Measurements from ENCODE around the gene EOMES.

The EOMES gene

GRCh38 chr3:27686642-27687041, 35.5 kb downstream of the EOMES start:
- in situ Hi-C loops (cut with HindIII; ENCODE audit: low pct_unique_long_range_greater_than_20kb, low sequenced_read_pairs): no loop called here
- TF ChIP-seq JUND (IDR thresholded peaks at IDR 0.05; ENCODE audit: low read depth): no peak
- DNase-seq (ENCODE audit: low read depth in 1 of 2, low spot score in 1 of 2): no peak

DNA sequence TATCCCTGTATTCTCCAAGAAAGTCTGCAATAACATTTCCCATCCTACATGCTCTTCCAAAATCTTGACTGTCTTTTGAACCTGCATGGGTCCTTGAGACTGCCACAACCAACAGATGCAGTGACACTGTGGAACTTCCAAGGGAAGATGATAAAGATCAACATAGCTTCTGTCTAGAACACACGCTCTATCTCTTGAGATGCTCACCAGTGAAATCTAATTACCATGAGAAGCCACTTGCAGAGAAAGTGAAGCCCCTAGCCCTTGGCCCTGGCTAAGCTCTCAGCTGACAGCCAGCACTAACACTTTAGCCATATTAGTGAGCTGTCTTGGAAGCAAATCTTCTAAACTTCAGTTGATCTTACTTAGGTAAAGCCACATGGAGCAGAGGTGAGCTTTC, 36.6 kb downstream of the EOMES start:
- no peak for TF ChIP-seq JUND (IDR thresholded peaks at IDR 0.05; ENCODE audit: low read depth)
- in situ Hi-C loops (cut with HindIII; ENCODE audit: low pct_unique_long_range_greater_than_20kb, low sequenced_read_pairs): no loop called here
- no peak for DNase-seq (ENCODE audit: low read depth in 1 of 2, low spot score in 1 of 2)

DNA sequence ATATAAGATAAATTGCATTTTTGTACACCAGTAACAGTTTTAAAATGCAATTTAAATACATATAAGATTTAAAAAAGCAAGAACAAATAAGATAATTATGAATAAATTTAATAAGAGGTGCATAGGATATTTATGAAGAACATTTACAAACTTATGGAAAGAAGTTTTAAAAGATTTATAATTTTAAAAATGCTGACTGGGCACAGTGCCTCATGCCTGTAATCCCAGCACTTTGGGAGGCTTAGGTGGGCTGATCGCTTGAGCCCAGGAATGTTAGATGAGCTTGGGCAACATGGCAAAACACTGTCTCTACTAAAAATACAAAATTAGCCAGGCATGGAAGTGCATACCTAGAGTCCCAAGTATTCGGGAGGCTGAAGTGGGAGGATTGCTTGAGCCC, 37.8 kb downstream of the EOMES start:
- TF ChIP-seq JUND (IDR thresholded peaks at IDR 0.05; ENCODE audit: low read depth): no peak
- no peak for DNase-seq (ENCODE audit: low read depth in 1 of 2, low spot score in 1 of 2)
- in situ Hi-C loops (cut with HindIII; ENCODE audit: low pct_unique_long_range_greater_than_20kb, low sequenced_read_pairs): no loop called here

DNA sequence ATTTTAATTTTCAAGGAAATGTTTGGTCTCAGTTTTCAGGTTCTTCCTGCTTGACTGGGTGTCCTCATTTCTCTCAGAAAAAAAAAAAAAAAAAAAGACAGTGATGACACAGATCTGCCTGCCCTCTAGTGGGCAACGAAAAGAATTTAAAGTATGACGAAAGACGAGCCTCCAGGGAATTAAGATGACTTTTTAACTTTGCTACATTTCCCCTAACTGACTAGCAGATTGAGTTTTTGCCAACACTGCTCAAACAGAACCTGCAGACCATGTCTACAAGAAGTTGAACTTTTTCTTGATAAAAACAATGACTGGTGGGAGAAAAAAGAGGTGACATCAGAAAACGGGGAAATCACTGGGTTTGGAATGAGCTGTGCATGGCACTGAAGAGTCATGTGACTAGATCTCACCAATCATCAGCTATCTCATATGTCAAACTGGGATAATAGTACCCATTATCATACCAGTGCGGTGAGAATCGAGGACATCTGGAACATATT, 40.8 kb downstream of the EOMES start:
- DNase-seq (ENCODE audit: low read depth in 1 of 2, low spot score in 1 of 2): peak; percentile 25 to 95
- in situ Hi-C loops (cut with HindIII; ENCODE audit: low pct_unique_long_range_greater_than_20kb, low sequenced_read_pairs): no loop called here
- TF ChIP-seq JUND (IDR thresholded peaks at IDR 0.05; ENCODE audit: low read depth): no peak

GRCh38 chr3:27680517-27681246, 41.4 kb downstream of the EOMES start:
- peak in 1 of 2 experiments; percentile 73 for DNase-seq (ENCODE audit: low read depth in 1 of 2, low spot score in 1 of 2)
- no peak for TF ChIP-seq JUND (IDR thresholded peaks at IDR 0.05; ENCODE audit: low read depth)
- in situ Hi-C loops (cut with HindIII; ENCODE audit: low pct_unique_long_range_greater_than_20kb, low sequenced_read_pairs): no loop called here

GRCh38 chr3:27679691-27680090, 42.4 kb downstream of the EOMES start:
- in situ Hi-C loops (cut with HindIII; ENCODE audit: low pct_unique_long_range_greater_than_20kb, low sequenced_read_pairs): no loop called here
- no peak for DNase-seq (ENCODE audit: low read depth in 1 of 2, low spot score in 1 of 2)
- TF ChIP-seq JUND (IDR thresholded peaks at IDR 0.05; ENCODE audit: low read depth): no peak

DNA sequence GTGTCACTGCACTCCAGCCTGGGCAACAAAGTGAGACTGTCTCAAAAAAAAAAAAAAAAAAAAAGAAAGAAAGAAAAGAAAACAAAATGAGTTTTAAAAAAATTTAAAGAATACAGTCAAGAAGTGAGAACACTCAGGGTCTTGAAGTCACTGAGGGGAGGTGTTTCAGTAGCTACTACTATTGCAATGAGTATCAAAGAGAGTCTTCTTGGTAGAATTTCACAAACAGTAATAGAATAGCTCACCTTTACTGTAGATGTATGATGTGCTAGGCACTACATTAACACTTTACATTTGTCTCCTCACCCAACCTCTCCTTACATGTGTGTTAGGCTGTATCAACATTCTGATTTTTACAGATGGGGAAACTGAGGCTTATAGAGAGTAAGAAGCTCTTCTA, 43.9 kb downstream of the EOMES start:
- TF ChIP-seq JUND (IDR thresholded peaks at IDR 0.05; ENCODE audit: low read depth): no peak
- in situ Hi-C loops (cut with HindIII; ENCODE audit: low pct_unique_long_range_greater_than_20kb, low sequenced_read_pairs): no loop called here
- DNase-seq (ENCODE audit: low read depth in 1 of 2, low spot score in 1 of 2): no peak

- no peak for TF ChIP-seq JUND (IDR thresholded peaks at IDR 0.05; ENCODE audit: low read depth)
- peak in 1 of 2 experiments; percentile 17 for DNase-seq (ENCODE audit: low read depth in 1 of 2, low spot score in 1 of 2)
- in situ Hi-C loops (cut with HindIII; ENCODE audit: low pct_unique_long_range_greater_than_20kb, low sequenced_read_pairs): no loop called here
These were observed 44.6 kb downstream of the EOMES start for GRCh38 chr3:27677565-27677964.

DNA sequence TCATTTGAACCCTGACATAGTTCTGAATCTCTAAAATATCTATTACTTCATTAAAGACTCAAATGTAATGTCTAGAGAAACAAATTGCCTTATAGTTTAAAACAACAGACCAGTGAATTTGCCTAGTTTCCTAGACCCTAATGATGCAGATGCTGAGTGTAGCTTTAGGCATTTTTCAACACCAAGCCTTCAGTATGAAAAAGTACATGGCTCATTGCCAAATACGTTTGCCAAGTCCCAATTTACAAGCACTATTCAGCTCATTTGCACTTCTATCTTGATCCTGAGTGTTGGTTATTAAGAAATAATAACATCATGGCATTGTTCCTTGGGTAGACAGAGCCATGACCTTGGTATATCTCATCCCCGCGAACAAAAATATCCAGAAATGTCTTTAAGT, 46.8 kb downstream of the EOMES start:
- in situ Hi-C loops (cut with HindIII; ENCODE audit: low pct_unique_long_range_greater_than_20kb, low sequenced_read_pairs): no loop called here
- no peak for TF ChIP-seq JUND (IDR thresholded peaks at IDR 0.05; ENCODE audit: low read depth)
- peak in 1 of 2 experiments; percentile 14 for DNase-seq (ENCODE audit: low read depth in 1 of 2, low spot score in 1 of 2)

GRCh38 chr3:27673701-27674100, 48.4 kb downstream of the EOMES start:
- in situ Hi-C loops (cut with HindIII; ENCODE audit: low pct_unique_long_range_greater_than_20kb, low sequenced_read_pairs): no loop called here
- DNase-seq (ENCODE audit: low read depth in 1 of 2, low spot score in 1 of 2): no peak
- TF ChIP-seq JUND (IDR thresholded peaks at IDR 0.05; ENCODE audit: low read depth): no peak

GRCh38 chr3:27671101-27671500, 51.0 kb downstream of the EOMES start:
- DNase-seq (ENCODE audit: low read depth in 1 of 2, low spot score in 1 of 2): no peak
- no peak for TF ChIP-seq JUND (IDR thresholded peaks at IDR 0.05; ENCODE audit: low read depth)
- in situ Hi-C loops (cut with HindIII; ENCODE audit: low pct_unique_long_range_greater_than_20kb, low sequenced_read_pairs): no loop called here

DNA sequence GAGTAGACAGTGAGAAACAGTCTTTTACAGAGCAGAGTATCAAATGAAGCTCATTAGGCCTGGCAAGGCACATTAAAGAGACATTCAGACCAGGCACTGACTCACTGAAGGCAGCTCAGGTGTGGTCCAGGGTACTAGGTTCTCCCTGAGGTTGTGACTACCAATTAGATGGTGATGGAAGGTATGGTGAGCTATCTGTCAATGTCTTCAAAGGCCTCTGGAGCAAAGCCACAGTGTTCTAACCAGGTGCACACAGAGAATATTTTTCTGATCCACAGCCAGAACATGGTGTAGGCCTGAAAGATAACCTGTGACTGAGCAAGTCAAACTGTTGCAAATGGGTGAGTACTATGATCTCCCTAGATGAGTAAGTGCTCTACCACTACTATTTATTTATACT, 51.5 kb downstream of the EOMES start:
- TF ChIP-seq JUND (IDR thresholded peaks at IDR 0.05; ENCODE audit: low read depth): no peak
- in situ Hi-C loops (cut with HindIII; ENCODE audit: low pct_unique_long_range_greater_than_20kb, low sequenced_read_pairs): no loop called here
- no peak for DNase-seq (ENCODE audit: low read depth in 1 of 2, low spot score in 1 of 2)

GRCh38 chr3:27669591-27669990, 52.5 kb downstream of the EOMES start:
- DNase-seq (ENCODE audit: low read depth in 1 of 2, low spot score in 1 of 2): no peak
- TF ChIP-seq JUND (IDR thresholded peaks at IDR 0.05; ENCODE audit: low read depth): no peak
- in situ Hi-C loops (cut with HindIII; ENCODE audit: low pct_unique_long_range_greater_than_20kb, low sequenced_read_pairs): no loop called here

DNA sequence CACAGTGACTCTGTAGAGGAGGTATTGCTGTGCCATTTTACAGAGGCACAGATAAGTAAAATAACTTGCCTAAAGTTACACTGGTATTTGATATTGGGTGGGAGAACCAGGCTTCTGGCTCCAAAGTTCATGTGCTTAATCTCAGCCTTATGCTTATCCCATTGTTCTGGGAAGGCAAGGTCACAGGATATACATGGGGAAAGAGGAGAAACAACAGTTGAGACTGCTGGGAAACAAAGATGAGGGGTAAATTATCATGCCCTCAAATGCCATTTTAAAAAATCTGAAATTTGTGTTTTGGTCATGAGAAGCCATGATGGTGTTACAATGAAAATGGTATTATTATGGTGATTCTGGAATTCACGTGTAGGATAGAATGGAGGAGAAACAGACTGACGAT, 54.4 kb downstream of the EOMES start:
- no peak for DNase-seq (ENCODE audit: low read depth in 1 of 2, low spot score in 1 of 2)
- TF ChIP-seq JUND (IDR thresholded peaks at IDR 0.05; ENCODE audit: low read depth): no peak
- in situ Hi-C loops (cut with HindIII; ENCODE audit: low pct_unique_long_range_greater_than_20kb, low sequenced_read_pairs): no loop called here

All from T47D (cell line).